ENCODE results near the gene CELF5.

DNA sequence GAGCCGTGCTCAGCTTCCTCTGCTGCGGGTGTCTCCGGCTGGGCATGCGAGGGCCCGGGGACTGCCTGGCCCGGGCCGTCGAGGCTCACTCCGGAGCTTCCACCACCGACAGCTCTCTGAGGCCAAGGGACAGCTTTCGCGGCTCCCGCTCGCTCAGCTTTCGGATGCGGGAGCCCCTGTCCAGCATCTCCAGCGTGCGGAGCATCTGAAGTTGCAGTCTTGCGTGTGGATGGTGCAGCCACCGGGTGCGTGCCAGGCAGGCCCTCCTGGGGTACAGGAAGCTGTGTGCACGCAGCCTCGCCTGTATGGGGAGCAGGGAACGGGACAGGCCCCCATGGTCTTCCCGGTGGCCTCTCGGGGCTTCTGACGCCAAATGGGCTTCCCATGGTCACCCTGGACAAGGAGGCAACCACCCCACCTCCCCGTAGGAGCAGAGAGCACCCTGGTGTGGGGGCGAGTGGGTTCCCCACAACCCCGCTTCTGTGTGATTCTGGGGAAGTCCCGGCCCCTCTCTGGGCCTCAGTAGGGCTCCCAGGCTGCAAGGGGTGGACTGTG is 44.6 kb upstream of the CELF5 start:
- no peak for TF ChIP-seq EP300 (IDR thresholded peaks at IDR 0.05; ENCODE audit: borderline replicate concordance)
- TF ChIP-seq, protein P1, sequence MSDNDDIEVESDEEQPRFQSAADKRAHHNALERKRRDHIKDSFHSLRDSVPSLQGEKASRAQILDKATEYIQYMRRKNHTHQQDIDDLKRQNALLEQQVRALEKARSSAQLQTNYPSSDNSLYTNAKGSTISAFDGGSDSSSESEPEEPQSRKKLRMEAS (IDR thresholded peaks at IDR 0.05), result no peak
- TF ChIP-seq, protein P2, sequence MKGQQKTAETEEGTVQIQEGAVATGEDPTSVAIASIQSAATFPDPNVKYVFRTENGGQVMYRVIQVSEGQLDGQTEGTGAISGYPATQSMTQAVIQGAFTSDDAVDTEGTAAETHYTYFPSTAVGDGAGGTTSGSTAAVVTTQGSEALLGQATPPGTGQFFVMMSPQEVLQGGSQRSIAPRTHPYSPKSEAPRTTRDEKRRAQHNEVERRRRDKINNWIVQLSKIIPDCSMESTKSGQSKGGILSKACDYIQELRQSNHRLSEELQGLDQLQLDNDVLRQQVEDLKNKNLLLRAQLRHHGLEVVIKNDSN (IDR thresholded peaks at IDR 0.05), result no peak
- no peak for TF ChIP-seq TAF1 (IDR thresholded peaks at IDR 0.05; ENCODE audit: low read depth)
- TF ChIP-seq, protein P3, sequence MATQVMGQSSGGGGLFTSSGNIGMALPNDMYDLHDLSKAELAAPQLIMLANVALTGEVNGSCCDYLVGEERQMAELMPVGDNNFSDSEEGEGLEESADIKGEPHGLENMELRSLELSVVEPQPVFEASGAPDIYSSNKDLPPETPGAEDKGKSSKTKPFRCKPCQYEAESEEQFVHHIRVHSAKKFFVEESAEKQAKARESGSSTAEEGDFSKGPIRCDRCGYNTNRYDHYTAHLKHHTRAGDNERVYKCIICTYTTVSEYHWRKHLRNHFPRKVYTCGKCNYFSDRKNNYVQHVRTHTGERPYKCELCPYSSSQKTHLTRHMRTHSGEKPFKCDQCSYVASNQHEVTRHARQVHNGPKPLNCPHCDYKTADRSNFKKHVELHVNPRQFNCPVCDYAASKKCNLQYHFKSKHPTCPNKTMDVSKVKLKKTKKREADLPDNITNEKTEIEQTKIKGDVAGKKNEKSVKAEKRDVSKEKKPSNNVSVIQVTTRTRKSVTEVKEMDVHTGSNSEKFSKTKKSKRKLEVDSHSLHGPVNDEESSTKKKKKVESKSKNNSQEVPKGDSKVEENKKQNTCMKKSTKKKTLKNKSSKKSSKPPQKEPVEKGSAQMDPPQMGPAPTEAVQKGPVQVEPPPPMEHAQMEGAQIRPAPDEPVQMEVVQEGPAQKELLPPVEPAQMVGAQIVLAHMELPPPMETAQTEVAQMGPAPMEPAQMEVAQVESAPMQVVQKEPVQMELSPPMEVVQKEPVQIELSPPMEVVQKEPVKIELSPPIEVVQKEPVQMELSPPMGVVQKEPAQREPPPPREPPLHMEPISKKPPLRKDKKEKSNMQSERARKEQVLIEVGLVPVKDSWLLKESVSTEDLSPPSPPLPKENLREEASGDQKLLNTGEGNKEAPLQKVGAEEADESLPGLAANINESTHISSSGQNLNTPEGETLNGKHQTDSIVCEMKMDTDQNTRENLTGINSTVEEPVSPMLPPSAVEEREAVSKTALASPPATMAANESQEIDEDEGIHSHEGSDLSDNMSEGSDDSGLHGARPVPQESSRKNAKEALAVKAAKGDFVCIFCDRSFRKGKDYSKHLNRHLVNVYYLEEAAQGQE (IDR thresholded peaks at IDR 0.05; ENCODE audit: low read depth), result no peak
- TF ChIP-seq RAD21 (IDR thresholded peaks at IDR 0.05; ENCODE audit: low read depth), result no peak
- TF ChIP-seq YY1 (IDR thresholded peaks at IDR 0.05; ENCODE audit: low read depth), result no peak
- no peak for TF ChIP-seq CEBPB (IDR thresholded peaks at IDR 0.05)
- TF ChIP-seq ZBTB7A (IDR thresholded peaks at IDR 0.05; ENCODE audit: low read depth), result no peak
- no peak for TF ChIP-seq TEAD4 (IDR thresholded peaks at IDR 0.05)
- TF ChIP-seq NFIC (IDR thresholded peaks at IDR 0.05), result no peak

All from Ishikawa (cell line).